Urinary bladder (tissue), 4 donors: ENCODE data around the gene SNX14. TPM values are rescaled to one million over a fixed set of nuclear protein-coding genes. Genes with fewer than 3 reads are reported as not detected.
"Not testable (repeated sequence)": the region's sequence is repeated elsewhere in the genome, so short reads cannot be mapped to it uniquely, and the experiment has no call there.

Source experiments
- DNase-seq: peaks from one replicate; pipeline ENCODE4 v3.0.0-alpha.2; 2015; ENCODE audit errors: extremely low spot score
- H3K27ac ChIP-seq: one replicate; pipeline ENCODE4 v1.5.1; 2013; ENCODE audit warnings: low read depth, mild to moderate bottlenecking, moderate library complexity
- H3K36me3 ChIP-seq: one replicate; pipeline ENCODE4 v1.6.1; 2013; ENCODE audit warnings: mild to moderate bottlenecking, moderate library complexity; ENCODE audit not compliant: insufficient read depth
- H3K4me1 ChIP-seq: one replicate; pipeline ENCODE4 v1.6.1; 2013; ENCODE audit warnings: mild to moderate bottlenecking, moderate library complexity; ENCODE audit not compliant: insufficient read depth
- H3K4me3 ChIP-seq: one replicate; pipeline ENCODE4 v1.5.1; 2013; ENCODE audit warnings: low read depth, low read length
- WGBS: extraction: QIAGEN DNeasy Blood & Tissue Kit; methylation state at CpG from one replicate; pipeline ENCODE4 v1.1.7; 2013; 5-methylcytosine and 5-hydroxymethylcytosine counted together
- polyA plus RNA-seq: library from polyadenylated mRNA; stranded (reverse); fragments of 200-250 nt; gene quantifications from one replicate; pipeline ENCODE4 v1.2.3, GENCODE V29; 2013
- total RNA-seq: library from RNA; depleted of rRNA; stranded (reverse); fragments of >200 nt; gene quantifications from one replicate; pipeline ENCODE4 v1.2.3, GENCODE V29; 2014
- donor health status: healthy with polysubstance abuse.
- donor health status: healthy.

The SNX14 gene, protein sequence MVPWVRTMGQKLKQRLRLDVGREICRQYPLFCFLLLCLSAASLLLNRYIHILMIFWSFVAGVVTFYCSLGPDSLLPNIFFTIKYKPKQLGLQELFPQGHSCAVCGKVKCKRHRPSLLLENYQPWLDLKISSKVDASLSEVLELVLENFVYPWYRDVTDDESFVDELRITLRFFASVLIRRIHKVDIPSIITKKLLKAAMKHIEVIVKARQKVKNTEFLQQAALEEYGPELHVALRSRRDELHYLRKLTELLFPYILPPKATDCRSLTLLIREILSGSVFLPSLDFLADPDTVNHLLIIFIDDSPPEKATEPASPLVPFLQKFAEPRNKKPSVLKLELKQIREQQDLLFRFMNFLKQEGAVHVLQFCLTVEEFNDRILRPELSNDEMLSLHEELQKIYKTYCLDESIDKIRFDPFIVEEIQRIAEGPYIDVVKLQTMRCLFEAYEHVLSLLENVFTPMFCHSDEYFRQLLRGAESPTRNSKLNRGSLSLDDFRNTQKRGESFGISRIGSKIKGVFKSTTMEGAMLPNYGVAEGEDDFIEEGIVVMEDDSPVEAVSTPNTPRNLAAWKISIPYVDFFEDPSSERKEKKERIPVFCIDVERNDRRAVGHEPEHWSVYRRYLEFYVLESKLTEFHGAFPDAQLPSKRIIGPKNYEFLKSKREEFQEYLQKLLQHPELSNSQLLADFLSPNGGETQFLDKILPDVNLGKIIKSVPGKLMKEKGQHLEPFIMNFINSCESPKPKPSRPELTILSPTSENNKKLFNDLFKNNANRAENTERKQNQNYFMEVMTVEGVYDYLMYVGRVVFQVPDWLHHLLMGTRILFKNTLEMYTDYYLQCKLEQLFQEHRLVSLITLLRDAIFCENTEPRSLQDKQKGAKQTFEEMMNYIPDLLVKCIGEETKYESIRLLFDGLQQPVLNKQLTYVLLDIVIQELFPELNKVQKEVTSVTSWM
- total RNA-seq = 207 TPM
- polyA plus RNA-seq = 43.1 TPM

DNA sequence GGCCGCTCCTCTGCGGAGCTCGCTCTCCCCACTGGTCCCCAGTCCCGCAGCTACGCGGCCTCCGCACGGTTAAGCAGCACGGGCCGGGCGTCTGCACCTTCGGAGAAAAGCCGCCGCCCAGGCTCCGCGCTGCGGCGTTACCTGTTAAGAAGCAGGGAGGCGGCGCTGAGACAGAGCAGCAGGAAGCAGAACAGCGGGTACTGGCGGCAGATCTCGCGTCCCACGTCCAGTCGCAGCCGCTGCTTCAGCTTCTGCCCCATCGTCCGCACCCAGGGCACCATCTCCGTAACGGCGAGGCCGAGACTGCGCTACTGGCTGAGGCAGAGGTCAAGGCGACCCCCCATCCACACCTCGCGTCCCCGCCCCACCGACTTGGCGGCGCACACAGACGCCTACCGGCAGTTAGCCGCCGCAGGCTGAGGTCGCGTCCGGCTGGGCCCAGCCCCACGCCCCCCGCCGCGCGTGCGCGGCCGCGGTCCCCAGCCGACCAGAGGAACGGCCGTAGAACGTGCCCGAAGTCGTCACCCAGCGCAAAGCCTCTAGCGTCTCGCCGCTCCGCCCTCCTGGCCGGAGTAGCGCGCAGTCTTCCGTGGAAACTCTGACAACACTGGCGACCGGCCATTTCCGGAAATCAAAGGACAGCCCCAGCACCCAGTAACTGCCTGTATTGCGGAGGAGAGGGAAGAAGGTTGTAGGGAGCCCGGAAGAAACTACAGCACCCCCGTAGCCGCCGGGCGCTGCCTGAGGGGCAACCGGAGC, at the start of gene SNX14:
TSS of gene SNX14 (minus strand) at position 421 of the 759 bp plus-strand sequence. CDS start at position 281, 140 bp downstream.
- H3K36me3 ChIP-seq = no peaks in the 10 kb centered on the region
- H3K27ac ChIP-seq = peak within 1 kb of the TSS; percentile 97
- peak; percentile 86 for DNase-seq
- no peaks in the 10 kb centered on the region for H3K4me1 ChIP-seq
- peak within 1 kb of the TSS; percentile 62 for H3K4me3 ChIP-seq
- WGBS = under 1% methylated on average over 82 of the region's 82 CpGs

DNA sequence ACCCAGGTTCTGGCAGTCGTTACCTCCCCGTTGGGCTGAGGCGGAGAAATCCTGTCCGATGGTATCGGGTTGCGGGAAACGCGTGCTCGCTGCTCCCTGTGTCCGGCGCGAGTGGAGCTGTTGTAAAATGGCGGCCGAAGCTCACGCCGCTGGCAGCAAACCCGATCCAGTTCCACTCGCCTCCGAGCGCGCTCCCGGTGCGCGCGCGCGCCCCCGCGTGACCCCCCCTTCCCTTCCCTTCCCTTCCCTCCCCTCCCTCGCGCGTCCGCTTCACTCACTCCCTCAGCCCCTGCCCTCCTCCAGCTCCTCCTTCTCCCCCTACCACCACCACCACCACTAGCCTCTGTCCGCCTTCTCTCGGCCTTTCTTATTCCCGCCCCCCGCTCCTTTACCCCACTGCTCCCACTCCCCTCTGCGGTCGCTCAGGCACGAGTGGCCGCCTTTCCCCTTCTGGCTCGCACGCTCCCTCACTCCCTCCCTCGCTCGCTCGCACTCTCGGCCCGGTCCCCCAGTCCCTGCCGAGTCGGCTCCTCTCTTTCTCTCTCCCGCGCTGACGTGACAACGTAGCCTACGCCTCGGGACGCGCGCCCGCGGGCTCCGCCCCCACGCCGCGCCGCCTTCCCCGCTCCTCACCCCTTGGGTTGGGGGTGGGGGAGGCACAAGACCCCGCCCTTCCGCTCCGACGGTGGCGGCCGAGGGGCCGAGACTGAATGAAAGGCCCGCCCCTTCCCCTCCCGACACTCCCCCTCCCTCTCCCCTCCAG, 49.3 kb upstream of the SNX14 start, which contains the start of gene SYNCRIP:
TSS of gene SYNCRIP (minus strand) at position 113 of the 763 bp plus-strand sequence. CDS start 1,447 bp downstream, outside the sequence.
- no peaks in the 10 kb centered on the region for H3K4me1 ChIP-seq
- peak within 1 kb of the TSS; percentile 95 for H3K4me3 ChIP-seq
- under 1% methylated on average over 76 of the region's 76 CpGs for WGBS
- H3K36me3 ChIP-seq = no peaks in the 10 kb centered on the region
- peak; percentile 97 for DNase-seq
- peak within 1 kb of the TSS; percentile 100 for H3K27ac ChIP-seq

DNA sequence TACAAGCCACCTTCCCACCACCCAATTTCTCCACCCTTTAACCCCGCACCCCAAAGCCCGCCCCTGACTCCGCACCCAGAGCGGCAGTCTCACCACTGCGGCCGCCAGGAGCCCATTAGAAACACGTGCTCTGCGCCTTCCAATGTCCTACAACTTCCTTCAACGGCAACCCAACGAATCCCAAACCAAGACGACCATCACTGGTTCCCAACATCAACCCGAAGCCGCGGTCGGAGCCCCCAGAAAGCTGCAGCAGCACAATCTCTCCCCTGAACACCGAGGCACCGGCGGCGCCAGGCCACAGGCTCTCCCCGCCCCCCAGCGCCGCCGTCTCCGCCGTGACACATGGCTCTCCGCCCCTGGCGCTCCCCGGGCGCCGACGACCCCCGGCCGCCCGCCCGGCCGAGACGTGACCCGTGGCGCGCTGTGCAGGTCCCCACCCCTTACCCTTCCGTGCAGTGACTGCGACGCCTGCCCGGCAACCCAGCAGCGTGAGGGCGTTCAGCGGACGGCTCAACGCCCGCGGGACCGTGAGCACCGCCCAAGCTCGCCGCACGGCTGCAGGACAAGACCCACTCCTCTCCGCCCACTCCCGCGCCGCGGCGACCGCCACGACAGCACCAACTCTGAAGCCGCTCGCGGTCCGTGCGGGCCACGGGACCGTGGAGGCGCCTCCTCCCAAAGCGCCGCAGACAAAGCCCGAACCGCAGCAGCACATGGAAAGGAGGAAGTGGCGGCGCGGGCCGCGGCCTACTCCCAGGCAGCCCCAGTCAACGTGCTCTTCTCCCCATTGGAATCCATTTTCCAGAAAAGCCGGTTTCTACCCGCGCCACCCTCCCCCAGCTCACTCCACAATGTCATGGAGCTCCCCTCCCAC, 48.5 kb upstream of the SNX14 start:
- Histone ChIP-seq H3K36me3 (peaks cover under 1% of the 10 kb centered on the region), H3K4me3 (peak overlapping the region; percentile 95), H3K4me1 (no peaks in the 10 kb centered on the region), H3K27ac (peak overlapping the region; percentile 100)
- WGBS = under 1% methylated on average over 85 of the region's 85 CpGs
- no peak for DNase-seq

DNA sequence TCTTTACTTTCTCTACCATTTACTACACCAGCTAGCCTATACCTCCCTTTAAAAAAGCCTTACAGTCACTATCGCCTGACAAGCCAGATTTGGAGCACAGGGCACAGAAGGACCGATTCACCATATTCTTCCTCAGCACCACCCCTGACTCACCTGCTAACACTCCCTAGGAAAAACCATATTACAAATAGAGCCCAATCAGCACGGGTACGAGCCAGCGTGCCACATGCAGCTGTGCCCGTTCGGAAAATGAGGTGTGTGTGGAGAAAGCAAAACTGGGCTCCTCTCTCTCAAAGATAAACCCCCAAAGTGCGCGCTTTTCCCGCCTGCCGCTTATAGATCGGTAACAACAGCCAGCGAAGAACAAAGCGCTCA, 47.9 kb upstream of the SNX14 start:
- Histone ChIP-seq H3K4me1 (no peaks in the 10 kb centered on the region), H3K36me3 (peaks cover 2% of the 10 kb centered on the region), H3K27ac (no peak overlapping the region), H3K4me3 (peak overlapping the region; percentile 95)
- WGBS = 1% methylated on average over 14 of the region's 14 CpGs
- no peak for DNase-seq

DNA sequence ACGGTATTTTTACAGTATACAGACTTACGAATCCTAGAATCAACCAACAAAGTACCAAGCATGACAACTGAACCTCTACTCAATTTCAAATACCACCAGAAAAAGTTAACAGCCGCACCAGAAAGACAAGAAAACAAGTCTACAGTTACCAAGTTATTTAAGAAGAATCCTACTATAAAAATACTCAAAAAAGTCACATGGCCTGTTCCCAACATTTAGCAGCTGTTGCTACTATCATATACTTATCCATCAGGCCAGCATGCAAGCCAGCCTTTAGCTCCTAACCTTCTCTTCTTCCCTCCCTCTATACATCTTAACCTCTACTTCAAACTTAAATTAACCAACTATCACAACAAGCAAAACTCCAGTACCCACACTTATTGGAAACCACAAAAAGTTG, 47.2 kb upstream of the SNX14 start:
- 22% methylated on average over 3 of the region's 3 CpGs for WGBS
- no peaks in the 10 kb centered on the region for H3K4me1 ChIP-seq
- no peak overlapping the region for H3K4me3 ChIP-seq
- H3K36me3 ChIP-seq = peaks cover 2% of the 10 kb centered on the region
- no peak for DNase-seq
- H3K27ac ChIP-seq = no peak overlapping the region

DNA sequence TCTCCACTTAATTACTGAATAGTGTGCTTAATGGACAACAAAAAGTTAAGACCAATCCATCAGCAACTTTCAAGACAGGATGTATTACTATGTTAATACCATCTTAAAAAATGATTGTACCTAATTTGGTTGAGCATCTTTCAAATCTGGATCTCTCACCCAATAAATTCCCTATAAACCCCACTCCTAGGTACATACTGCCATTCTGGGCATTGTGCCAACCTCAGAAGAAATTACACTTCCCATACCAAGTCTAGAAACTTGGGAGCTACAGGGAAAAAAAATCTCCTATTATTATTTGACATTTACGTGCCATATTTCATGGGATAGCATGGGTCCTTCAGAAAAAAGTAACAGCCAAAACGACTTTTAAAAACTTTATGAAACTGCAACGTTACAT, 43.9 kb upstream of the SNX14 start:
- WGBS = 45% methylated on average over 3 of the region's 3 CpGs
- Histone ChIP-seq H3K36me3 (peaks cover 6% of the 10 kb centered on the region), H3K4me1 (no peaks in the 10 kb centered on the region), H3K4me3 (no peak overlapping the region), H3K27ac (no peak overlapping the region)
- no peak for DNase-seq

DNA sequence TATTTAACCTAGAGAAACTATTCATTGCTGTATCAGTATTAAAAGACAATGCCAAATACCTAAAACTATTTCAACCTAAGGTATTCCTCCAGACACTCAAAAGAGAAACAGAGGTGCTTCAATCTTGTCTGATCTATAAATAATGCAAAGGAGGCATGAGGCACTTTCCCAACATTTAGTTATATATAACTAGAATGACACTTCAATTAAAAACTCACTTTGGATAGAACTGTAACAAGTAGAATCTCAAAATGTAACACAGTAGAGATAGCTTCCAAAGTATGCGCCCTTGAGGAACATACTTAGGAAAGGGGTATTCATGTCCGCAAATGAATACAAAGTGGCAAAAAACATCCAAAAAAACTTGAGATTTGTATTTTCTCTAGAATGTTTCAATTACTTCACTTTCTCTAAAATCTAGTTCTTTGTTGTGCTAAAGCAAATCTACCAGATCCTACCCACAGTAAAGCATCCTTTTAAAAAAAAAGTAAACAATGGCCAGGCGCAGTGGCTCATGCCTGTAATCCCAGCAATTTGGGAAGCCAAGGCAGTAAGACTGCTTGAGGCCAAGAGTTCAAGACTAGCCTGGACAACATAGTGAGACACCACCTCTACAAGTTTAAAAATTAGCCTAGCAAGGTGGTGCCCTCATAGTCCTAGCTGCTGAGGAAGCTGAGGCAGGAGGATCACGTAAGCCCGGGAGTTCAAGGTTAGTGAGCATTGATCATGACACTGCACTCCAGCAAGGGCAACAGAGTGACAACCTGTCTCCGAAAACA, 38.7 kb upstream of the SNX14 start:
- H3K4me1 ChIP-seq = no peaks in the 10 kb centered on the region
- peaks cover 8% of the 10 kb centered on the region for H3K36me3 ChIP-seq
- 94% methylated on average over 6 of the region's 6 CpGs for WGBS
- no peak overlapping the region for H3K27ac ChIP-seq
- DNase-seq = no peak
- H3K4me3 ChIP-seq = no peak overlapping the region

DNA sequence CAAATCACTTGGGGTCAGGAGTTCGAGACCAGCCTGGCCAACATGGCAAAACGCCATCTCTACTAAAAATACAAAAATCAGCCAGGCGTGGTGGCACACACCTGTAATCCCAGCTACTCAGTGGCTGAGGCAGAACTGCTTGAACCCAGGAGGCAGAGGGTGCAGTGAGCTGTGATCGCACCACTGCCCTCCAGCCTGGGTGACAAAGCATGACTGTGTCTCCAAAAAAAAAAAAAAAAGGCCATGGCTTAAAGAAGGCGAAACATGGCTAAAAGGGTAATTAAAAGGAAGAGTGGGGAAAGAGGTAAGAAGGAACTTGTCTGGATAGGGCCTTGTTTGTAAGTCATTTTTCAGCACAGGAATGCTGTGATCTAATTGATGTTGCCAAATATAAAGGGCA, 37.5 kb upstream of the SNX14 start:
- not testable (repeated sequence) for H3K4me1 ChIP-seq, H3K36me3 ChIP-seq, DNase-seq, H3K4me3 ChIP-seq, H3K27ac ChIP-seq
- WGBS = 97% methylated on average over 5 of the region's 5 CpGs

DNA sequence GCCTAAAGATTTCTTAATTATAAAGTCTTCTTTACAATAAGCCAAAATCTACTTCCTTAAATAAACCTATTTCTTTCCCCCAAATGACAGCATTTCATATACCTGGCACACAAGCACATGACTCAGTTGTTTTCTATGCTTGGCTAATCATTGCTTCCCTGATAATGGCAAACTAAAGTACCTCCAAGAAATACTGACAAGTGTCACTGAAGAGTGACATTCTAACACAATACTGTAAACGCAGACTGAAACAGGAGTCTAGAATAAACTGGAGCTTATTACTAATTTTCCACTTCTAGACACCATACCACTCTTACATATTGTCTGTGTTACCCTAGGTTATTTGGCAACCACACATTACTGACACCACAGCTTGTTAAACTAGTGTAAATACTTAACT, 34.7 kb upstream of the SNX14 start:
- Histone ChIP-seq H3K36me3 (peaks cover 5% of the 10 kb centered on the region), H3K27ac (no peak overlapping the region), H3K4me3 (no peak overlapping the region), H3K4me1 (no peaks in the 10 kb centered on the region)
- 92% methylated on average over 1 of the region's 1 CpG for WGBS
- no peak for DNase-seq

DNA sequence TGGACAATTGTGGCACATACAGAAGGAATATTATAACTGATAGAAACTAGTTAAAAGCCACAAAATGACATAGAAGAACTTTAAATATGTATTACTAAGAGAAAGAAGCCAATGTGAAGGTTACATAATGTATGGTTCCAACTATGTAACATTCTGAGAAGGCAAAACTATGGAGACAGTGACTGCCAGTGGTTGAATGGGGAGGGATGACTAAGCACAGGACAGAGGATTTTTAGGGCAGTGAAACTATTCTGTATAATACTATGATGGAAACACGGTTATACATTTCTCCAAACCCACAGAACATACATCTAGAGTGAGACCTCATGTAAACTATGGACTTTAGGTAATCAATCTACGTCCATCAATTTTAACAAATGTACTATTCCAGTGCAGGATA, 26.6 kb upstream of the SNX14 start:
- Histone ChIP-seq H3K36me3 (peaks cover 3% of the 10 kb centered on the region), H3K27ac (no peak overlapping the region), H3K4me1 (no peaks in the 10 kb centered on the region), H3K4me3 (no peak overlapping the region)
- no peak for DNase-seq
- 94% methylated on average over 2 of the region's 2 CpGs for WGBS

DNA sequence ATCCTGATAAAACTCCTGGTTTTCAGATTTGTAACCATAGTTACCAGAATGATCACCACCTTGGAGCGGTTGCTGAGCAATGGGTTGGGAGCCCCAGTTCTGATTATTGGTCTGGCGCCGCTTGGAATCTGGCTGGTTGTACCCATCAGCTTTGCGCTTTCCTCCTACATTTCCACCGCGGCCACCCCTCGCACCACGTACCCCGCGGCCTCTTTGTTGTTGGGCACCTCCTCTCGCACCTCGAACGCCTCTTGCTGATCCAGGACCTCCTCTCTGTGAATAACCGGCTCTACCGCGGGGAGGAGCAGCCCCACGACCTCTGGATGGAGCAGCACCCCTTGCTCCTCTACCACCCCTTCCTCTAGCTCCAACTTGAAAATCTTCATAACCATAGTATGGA, 21.1 kb upstream of the SNX14 start:
- Histone ChIP-seq H3K36me3 (peaks cover 7% of the 10 kb centered on the region), H3K27ac (no peak overlapping the region), H3K4me3 (no peak overlapping the region), H3K4me1 (no peaks in the 10 kb centered on the region)
- no peak for DNase-seq
- 98% methylated on average over 17 of the region's 17 CpGs for WGBS
